ENCODE data around the gene MYDGF.

DNA sequence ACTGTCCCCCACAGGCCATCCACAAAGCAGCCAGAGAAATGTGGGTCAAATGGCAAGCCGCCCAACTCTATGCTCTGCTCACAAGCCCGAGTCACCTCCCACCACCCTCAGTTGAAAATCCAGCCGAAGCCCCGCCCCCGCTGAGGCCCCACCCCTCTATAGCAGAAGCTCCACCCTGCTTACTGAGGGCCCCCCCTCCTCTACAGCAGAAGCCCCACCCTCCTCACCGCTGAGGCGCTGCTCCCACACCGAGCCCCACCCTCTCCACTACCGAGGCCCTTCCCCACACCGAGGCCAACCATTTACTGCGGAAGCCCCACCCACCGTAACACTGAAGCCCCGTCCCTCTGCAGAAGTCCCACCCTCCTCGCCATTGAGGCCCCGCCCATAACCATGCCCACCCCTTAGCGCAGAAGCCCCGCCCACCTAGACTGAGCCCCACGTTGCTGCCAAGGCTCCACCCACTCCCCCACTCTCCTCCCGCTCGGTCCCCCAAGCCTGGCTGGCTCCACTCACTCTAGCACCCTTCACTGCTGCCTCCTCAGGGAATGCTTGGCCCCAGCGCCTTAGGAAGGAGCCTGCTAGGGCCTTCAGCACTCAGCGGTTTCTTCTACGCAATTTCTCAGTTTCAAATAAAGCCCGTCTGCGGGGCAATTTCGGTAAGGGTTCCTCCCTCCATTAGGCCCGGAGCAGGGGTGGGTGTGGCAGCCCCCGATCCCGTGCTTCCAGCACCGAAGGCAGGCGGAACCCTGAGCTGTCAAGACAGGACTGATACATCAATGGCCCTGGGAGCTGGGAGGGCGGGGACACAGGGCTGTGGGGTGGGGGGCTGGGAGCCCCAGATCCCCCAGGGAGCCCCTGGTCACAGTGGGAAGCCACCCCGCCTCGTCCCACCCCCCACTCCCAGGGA, 9.0 kb upstream of the MYDGF start:
- TF ChIP-seq EZH2 (IDR thresholded peaks at IDR 0.05; ENCODE audit: insufficient read depth, poor library complexity, severe bottlenecking) (no peak), EZH2phosphoT487 (IDR thresholded peaks at IDR 0.05; ENCODE audit: insufficient read depth, low read depth) (no peak)
